Measurements from ENCODE around the gene INTS14. TPM values are rescaled to one million over a fixed set of nuclear protein-coding genes. Genes with fewer than 3 reads are reported as not detected.

Gene INTS14
- total RNA-seq, 1 donor from 2014 or later = 44.5 TPM

- peak; percentile 44 for DNase-seq (ENCODE audit: low read depth)
These were observed 80.4 kb downstream of the INTS14 start, which contains the start of gene HACD3 for GRCh38 chr15:65530318-65531111. Gene HACD3, plus strand, starts transcription at chr15:65530463. Its CDS starts 169 bp downstream, at chr15:65530632.

- DNase-seq (ENCODE audit: low read depth) = no peak
These were observed 81.1 kb downstream of the INTS14 start for GRCh38 chr15:65529762-65530317.

Other genes with a start within 250 kb of the INTS14 start
- gene IGDCC3, start 233.1 kb downstream of the INTS14 start, total RNA-seq = 0.05 TPM in 1 of 2 replicates, not detected in the other
- gene IGDCC4, start 188.2 kb downstream of the INTS14 start, total RNA-seq = 24.1 and 58.2 TPM in 2 replicates
- 47.1 and 52.7 TPM in 2 replicates for gene DPP8, start 93.4 kb downstream of the INTS14 start, total RNA-seq
- 212 and 245 TPM in 2 replicates for gene HACD3, start 80.7 kb downstream of the INTS14 start, total RNA-seq
- gene SLC24A1, start 10.8 kb upstream of the INTS14 start, total RNA-seq = 4.5 and 14.9 TPM in 2 replicates
- gene DENND4A, start 181.2 kb upstream of the INTS14 start, total RNA-seq = 9.7 and 33.0 TPM in 2 replicates

Data from renal cortical epithelial cell (primary cell).